Heart right ventricle (tissue), 16 donors: ENCODE measurements around the gene FANCD2. TPM values are rescaled to one million over a fixed set of nuclear protein-coding genes. Genes with fewer than 3 reads are reported as not detected.
"Not testable (repeated sequence)": the region's sequence is repeated elsewhere in the genome, so short reads cannot be mapped to it uniquely, and the experiment has no call there.

Experiments used
- ATAC-seq, 8 donors: fragments of 200-7000 bp; cut with Tn5 transposase; one replicate each; pipeline ENCODE4 v1.9.1; 2020; ENCODE audit warnings: mild to moderate bottlenecking in 8 of 8, moderate library complexity in 8 of 8, moderate number of reproducible peaks in 1 of 8
- DNase-seq, 2 donors: peaks; one replicate each; pipeline ENCODE4 v3.0.0-alpha.2; 2020
- H3K27ac ChIP-seq, 10 donors: fragments of 200-600 bp; sonication (generic) in 2 of 10; one replicate each; pipeline versions ENCODE4 v1.5.0 to v1.8.0; 2020 to 2022; ENCODE audit warnings: mild to moderate bottlenecking in 3 of 10
- H3K27me3 ChIP-seq, 7 donors: fragments of 200-600 bp; one replicate each; pipeline ENCODE4 v1.8.0; 2021 to 2022; ENCODE audit warnings: mild to moderate bottlenecking in 2 of 7
- H3K36me3 ChIP-seq, 9 donors: fragments of 200-600 bp; sonication (generic) in 1 of 9; one replicate each; pipeline versions ENCODE4 v1.5.0 to v1.8.0; 2020 to 2022; ENCODE audit warnings: mild to moderate bottlenecking in 2 of 9
- H3K4me1 ChIP-seq, 9 donors: fragments of 200-600 bp; sonication (generic) in 1 of 9; one replicate each; pipeline versions ENCODE4 v1.5.0 to v1.8.0; 2020 to 2022; ENCODE audit warnings: mild to moderate bottlenecking in 4 of 9
- H3K4me3 ChIP-seq, 10 donors: fragments of 200-600 bp; sonication (generic) in 2 of 10; one replicate each; pipeline versions ENCODE4 v1.5.0 to v1.8.0; 2020 to 2022; ENCODE audit warnings: mild to moderate bottlenecking in 7 of 10, moderate library complexity in 2 of 10
- H3K9me3 ChIP-seq, 11 donors: fragments of 200-600 bp in 10 of 11; sonication (generic) in 2 of 11; one replicate each; pipeline versions ENCODE4 v1.5.0 to v1.8.0; 2013 to 2022; ENCODE audit warnings: mild to moderate bottlenecking in 2 of 11, control low read depth in 1 of 11, moderate library complexity in 1 of 11
- CTCF ChIP-seq, 9 donors: fragments of 200-600 bp; sonication (generic) in 2 of 9; IDR thresholded peaks; one replicate each; pipeline versions ENCODE4 v1.5.0 to v1.8.0; 2021 to 2022; ENCODE audit warnings: antibody characterized with exemption in 9 of 9, mild to moderate bottlenecking in 5 of 9, moderate library complexity in 1 of 9
- WGBS, 2 donors: extraction: QIAGEN DNeasy Blood & Tissue Kit; methylation state at CpG; one replicate each; pipeline ENCODE4 v1.1.7; 2013; ENCODE audit warnings: inconsistent platforms in 1 of 2; 5-methylcytosine and 5-hydroxymethylcytosine counted together
- intact Hi-C, 10 donors: fragments of 100-400 bp; cut with DNase I; formaldehyde crosslinking; loops; one replicate each; pipeline versions ENCODE4 v1.11.1 to v1.14.2; 2022
- polyA plus RNA-seq, 2 donors: library from polyadenylated mRNA; stranded (reverse); fragments of 200-250 nt; gene quantifications; one replicate each; pipeline ENCODE4 v1.2.3, GENCODE V29; 2013
- total RNA-seq, 10 donors: library from RNA; stranded (reverse); fragmentation: NEBNext Ultra II Directional in 3 of 10; extraction: Animal tissue kit (Norgen Biotek cat#: 25700) in 3 of 10; gene quantifications; one replicate each; pipeline versions ENCODE4 v1.2.1 to v1.2.4, GENCODE V29; 2021 to 2023
- donor health status: Arrhythmogenic right ventricular cardiomyopathy.
- donor health status: ischemic (EF 13 %, LVEDD 7.1; RV severe dilation, severe dysfunction).
- donor health status: healthy with polysubstance abuse.
- donor health status: DM: no; HTN: yes; CAD: no.
- donor health status: DM: no; HTN: no; CAD: no.
- donor health status: ischemic (EF 25% LVEDD 6.9; RV normal size, moderate dysfunction).
- donor health status: ischemic (EF 25% LVEDD 5.7; RV mildly dilated, moderate dysfunction).
- donor health status: healthy.
- donor health status: DM: yes; HTN: yes; CAD: no.
- donor health status: Ischemic cardiomyopathy.
- donor health status: ischemic (EF 35%, LVEDD 5.7; RV mildly dilated, moderate dysfunction).
- donor health status: nonischemic (EF 11% LVEDD 7.7; RV severe dilation, severe dysfunction).
- donor health status: DM: yes; HTN: yes; CAD: no.
- donor health status: PGD.
- donor health status: ischemic (EF 29% LVEDD 5.4; RV normal size, mild dysfunction).
- donor health status: nonischemic (EF 23%, LVEDD 6.1; RV moderate dilation, normal function).

The FANCD2 gene
- total and polyA plus RNA-seq, 12 donors: 0.35 to 3.2 (median 1.1) TPM

- intact Hi-C loops: no loop called here
- H3K36me3 ChIP-seq: no peaks in the 10 kb centered on the region
- no peak for TF ChIP-seq CTCF (IDR thresholded peaks at IDR 0.05)
- no peak for DNase-seq
- H3K4me3 ChIP-seq: no peak overlapping the region
- 76 to 77% methylated on average over 10 of the region's 10 CpGs for WGBS, 2 donors
- no peak for ATAC-seq
- peaks cover 6 to 27% (median 19%) of the 10 kb centered on the region in 9 donors for H3K4me1 ChIP-seq
- no peaks in the 10 kb centered on the region for H3K27me3 ChIP-seq
- no peak overlapping the region for H3K27ac ChIP-seq
- no peaks in the 10 kb centered on the region for H3K9me3 ChIP-seq
Observed at GRCh38 chr3:10006048-10006761, 20.0 kb upstream of the FANCD2 start.

GRCh38 chr3:10006762-10007090, 19.5 kb upstream of the FANCD2 start:
- intact Hi-C loops: no loop called here

GRCh38 chr3:10007126-10007782, 19.0 kb upstream of the FANCD2 start:
- H3K9me3 ChIP-seq: no peaks in the 10 kb centered on the region
- ATAC-seq (no peak), DNase-seq (no peak)
- TF ChIP-seq CTCF (IDR thresholded peaks at IDR 0.05): no peak
- intact Hi-C loops: no loop called here
- no peak overlapping the region for H3K27ac ChIP-seq
- H3K4me1 ChIP-seq: peaks cover 6 to 33% (median 24%) of the 10 kb centered on the region in 9 donors
- no peak overlapping the region for H3K4me3 ChIP-seq
- H3K27me3 ChIP-seq: no peaks in the 10 kb centered on the region
- WGBS, 2 donors: 77% methylated on average over 7 of the region's 7 CpGs
- no peaks in the 10 kb centered on the region for H3K36me3 ChIP-seq

More at GRCh38 chr3:10006762-10007090, 19.5 kb upstream of the FANCD2 start:
- no peaks in the 10 kb centered on the region for H3K27me3 ChIP-seq
- no peak for TF ChIP-seq CTCF (IDR thresholded peaks at IDR 0.05)
- H3K36me3 ChIP-seq: no peaks in the 10 kb centered on the region
- no peak overlapping the region for H3K4me3 ChIP-seq
- no peak for ATAC-seq
- H3K27ac ChIP-seq: no peak overlapping the region
- WGBS, 2 donors: 67% methylated on average over 8 of the region's 8 CpGs
- H3K9me3 ChIP-seq: no peaks in the 10 kb centered on the region
- no peak for DNase-seq
- peaks cover 6 to 32% (median 24%) of the 10 kb centered on the region in 9 donors for H3K4me1 ChIP-seq

- H3K4me3 ChIP-seq: peak overlapping the region in 1 of 10 donors; percentile 77
- H3K27ac ChIP-seq: not testable (repeated sequence)
Observed at GRCh38 chr3:10008216-10008587, 18.0 kb upstream of the FANCD2 start.

More at GRCh38 chr3:10008216-10008587, 18.0 kb upstream of the FANCD2 start:
- H3K27me3 ChIP-seq, intact Hi-C loops, H3K9me3 ChIP-seq, H3K36me3 ChIP-seq, ATAC-seq, DNase-seq: not testable (repeated sequence)
- peaks cover 6 to 33% (median 24%) of the 10 kb centered on the region in 9 donors for H3K4me1 ChIP-seq
- 71 to 77% methylated on average over 4 of the region's 4 CpGs for WGBS, 2 donors
